IMR-90 (cell line): Measurements from ENCODE around the gene TANGO2. TPM values are rescaled to one million over a fixed set of nuclear protein-coding genes. Genes with fewer than 3 reads are reported as not detected.

ENCODE experiments used
- ATAC-seq: fragments of 200-7000 bp; cut with Tn5 transposase; 2 replicates; pipeline ENCODE4 v1.9.1; 2020; ENCODE audit warnings: low read depth, mild to moderate bottlenecking, moderate library complexity
- BruUV-seq: library from RNA; stranded (reverse); fragments of 400-500 nt; replicated peaks from 2 replicates; lab custom pipeline; 2021; lab: Mats Ljungman, UMichigan
- CTCF ChIA-PET: fragments of 300-600 bp; formaldehyde crosslinking; extraction: SDS; loops from one replicate; lab custom pipeline; 2021; ENCODE audit warnings: antibody characterized with exemption; lab: Yijun Ruan, JAX
- POLR2A ChIA-PET: fragments of 300-600 bp; sonication (Branson Sonifier 250); formaldehyde crosslinking; loops from one replicate; lab custom pipeline; 2022; ENCODE audit warnings: antibody characterized with exemption; ENCODE audit not compliant: unreplicated experiment; lab: Charles Lee
- DNase-seq: peaks from one replicate; pipeline ENCODE4 v3.0.0; 2013
- H2AFZ ChIP-seq: replicated peaks from 2 replicates; pipeline ENCODE3; 2013; ENCODE audit warnings: low read length, mild to moderate bottlenecking; ENCODE audit not compliant: poor library complexity
- H2AK5ac ChIP-seq: 2 replicates; pipeline ENCODE4 v1.6.1; 2013; ENCODE audit warnings: low read depth, low read length, inconsistent platforms
- H2AK9ac ChIP-seq: replicated peaks from 2 replicates; pipeline ENCODE3; 2013; ENCODE audit warnings: mild to moderate bottlenecking, low read depth, low read length, moderate library complexity; ENCODE audit not compliant: poor library complexity
- H2BK120ac ChIP-seq: 2 replicates; pipeline ENCODE4 v1.6.1; 2013; ENCODE audit warnings: low read depth, low read length, inconsistent platforms
- H2BK15ac ChIP-seq: 3 replicates; pipeline ENCODE4 v1.6.1; 2013; ENCODE audit warnings: low read depth, low read length, inconsistent platforms
- H2BK20ac ChIP-seq: 2 replicates; pipeline ENCODE4 v1.6.1; 2013; ENCODE audit warnings: low read depth, mild to moderate bottlenecking, inconsistent platforms, low read length, moderate library complexity
- H2BK5ac ChIP-seq: 2 replicates; pipeline ENCODE4 v1.6.1; 2013; ENCODE audit warnings: mild to moderate bottlenecking, low read depth, low read length, inconsistent platforms; ENCODE audit not compliant: poor library complexity, severe bottlenecking
- H3K14ac ChIP-seq: replicated peaks from 2 replicates; pipeline ENCODE4 v1.6.1; 2013; ENCODE audit warnings: low read depth, low read length, inconsistent platforms
- H3K18ac ChIP-seq: 2 replicates; pipeline ENCODE4 v1.6.1; 2013; ENCODE audit warnings: low read depth, low read length, control low read depth
- H3K23ac ChIP-seq: 2 replicates; pipeline ENCODE4 v1.6.1; 2013; ENCODE audit warnings: low read depth, low read length, inconsistent platforms
- H3K27ac ChIP-seq: 2 replicates; pipeline ENCODE4 v1.5.1; 2013; ENCODE audit warnings: mild to moderate bottlenecking, control low read depth, low read length; ENCODE audit not compliant: insufficient read depth
- H3K27me3 ChIP-seq: 2 replicates; pipeline ENCODE4 v1.6.1; 2013; ENCODE audit warnings: low read length; ENCODE audit not compliant: control insufficient read depth, insufficient read depth
- H3K36me3 ChIP-seq: 2 replicates; pipeline ENCODE4 v1.6.1; 2013; ENCODE audit warnings: low read length, mixed read lengths; ENCODE audit not compliant: control insufficient read depth, insufficient read depth
- H3K4ac ChIP-seq: 2 replicates; pipeline ENCODE4 v1.6.1; 2013; ENCODE audit warnings: low read depth, low read length, inconsistent platforms
- H3K4me1 ChIP-seq: 2 replicates; pipeline ENCODE4 v1.6.1; 2013; ENCODE audit warnings: low read length, mixed read lengths; ENCODE audit not compliant: control insufficient read depth, insufficient read depth
- H3K4me2 ChIP-seq: 2 replicates; pipeline ENCODE4 v1.6.1; 2013; ENCODE audit warnings: low read depth, mild to moderate bottlenecking, control low read depth, low read length, moderate library complexity
- H3K4me3 ChIP-seq: 2 replicates; pipeline ENCODE4 v1.5.1; 2013; ENCODE audit warnings: low read depth, mild to moderate bottlenecking, control low read depth, low read length, moderate library complexity; ENCODE audit not compliant: insufficient read depth
- H3K56ac ChIP-seq: 2 replicates; pipeline ENCODE4 v1.6.1; 2013; ENCODE audit warnings: low read length, inconsistent platforms; ENCODE audit not compliant: insufficient read depth; ENCODE audit errors: extremely low read depth
- H3K79me1 ChIP-seq, 2 experiments: 2 replicates each; pipeline ENCODE4 v1.6.1; 2013; ENCODE audit warnings: low read length in 2 of 2, inconsistent platforms in 1 of 2, low read depth in 1 of 2
- H3K9ac ChIP-seq: 2 replicates; pipeline ENCODE4 v1.6.1; 2013; ENCODE audit warnings: low read depth, low read length, control low read depth
- H3K9me1 ChIP-seq: 2 replicates; pipeline ENCODE4 v1.6.1; 2013; ENCODE audit warnings: low read length, inconsistent platforms; ENCODE audit not compliant: insufficient read depth
- H3K9me3 ChIP-seq: 2 replicates; pipeline ENCODE4 v1.6.1; 2013; ENCODE audit warnings: low read length; ENCODE audit not compliant: control insufficient read depth, insufficient read depth
- H4K20me1 ChIP-seq: 2 replicates; pipeline ENCODE4 v1.6.1; 2013; ENCODE audit warnings: low read length, inconsistent platforms; ENCODE audit not compliant: insufficient read depth
- H4K5ac ChIP-seq: 2 replicates; pipeline ENCODE4 v1.6.1; 2013; ENCODE audit warnings: mild to moderate bottlenecking, low read depth, low read length, control low read depth
- H4K8ac ChIP-seq, 2 experiments: 2 replicates each; pipeline ENCODE4 v1.6.1; 2013; ENCODE audit warnings: low read depth in 2 of 2, low read length in 2 of 2, control low read depth in 1 of 2, inconsistent platforms in 1 of 2
- H4K91ac ChIP-seq: 2 replicates; pipeline ENCODE4 v1.6.1; 2013; ENCODE audit warnings: low read depth, low read length, inconsistent platforms; ENCODE audit not compliant: insufficient read depth
- BHLHE40 ChIP-seq: fragments of 150-350 bp; IDR thresholded peaks from 2 replicates; pipeline ENCODE4 v1.6.1; 2016; ENCODE audit warnings: mild to moderate bottlenecking, low read depth, low read length
- CEBPB ChIP-seq: IDR thresholded peaks from 2 replicates; pipeline ENCODE4 v1.6.1; 2012; ENCODE audit warnings: low read depth, low read length, improper control_type of control experiment
- CTCF ChIP-seq: conservative IDR thresholded peaks from 2 replicates; pipeline ENCODE4 v1.5.1; 2012; ENCODE audit warnings: mild to moderate bottlenecking, low read depth, low read length, improper control_type of control experiment
- ELK1 ChIP-seq: fragments of 150-350 bp; IDR thresholded peaks from 2 replicates; pipeline ENCODE4 v1.6.1; 2016; ENCODE audit warnings: low read depth, mild to moderate bottlenecking, low read length, moderate library complexity, borderline replicate concordance
- FOS ChIP-seq: fragments of 150-350 bp; IDR thresholded peaks from 2 replicates; pipeline ENCODE4 v1.6.1; 2016; ENCODE audit warnings: low read depth, low read length
- MAFK ChIP-seq: IDR thresholded peaks from 2 replicates; pipeline ENCODE4 v1.6.1; 2012; ENCODE audit warnings: low read depth, low read length, improper control_type of control experiment
- MXI1 ChIP-seq: IDR thresholded peaks from 2 replicates; pipeline ENCODE4 v1.6.1; 2012; ENCODE audit warnings: low read depth, mild to moderate bottlenecking, low read length, moderate library complexity, borderline replicate concordance
- NFE2L2 ChIP-seq: fragments of 150-350 bp; IDR thresholded peaks from 2 replicates; pipeline ENCODE4 v1.6.1; 2016; ENCODE audit warnings: low read depth, mild to moderate bottlenecking, low read length
- POLR2A ChIP-seq: IDR thresholded peaks from 2 replicates; pipeline ENCODE4 v1.6.1; 2012; ENCODE audit warnings: mild to moderate bottlenecking, low read depth, low read length
- RAD21 ChIP-seq: IDR thresholded peaks from 2 replicates; pipeline ENCODE4 v1.6.1; 2012; ENCODE audit warnings: low read length, improper control_type of control experiment
- RFX5 ChIP-seq: IDR thresholded peaks from 2 replicates; pipeline ENCODE4 v1.8.0; 2012; ENCODE audit warnings: low read depth, mild to moderate bottlenecking, low read length, moderate library complexity
- SMC3 ChIP-seq: fragments of 150-350 bp; IDR thresholded peaks from 2 replicates; pipeline ENCODE4 v1.6.1; 2016; ENCODE audit warnings: low read depth, mild to moderate bottlenecking, antibody characterized with exemption, low read length, moderate library complexity
- WGBS, 2 experiments: methylation state at CpG; one replicate each; pipeline versions ENCODE4 v1.1.5 to v1.1.7; 2013; ENCODE audit warnings: missing lambda C conversion rate in 2 of 2; ENCODE audit not compliant: insufficient read length in 1 of 2; ENCODE audit errors: extremely low coverage in 2 of 2; 5-methylcytosine and 5-hydroxymethylcytosine counted together
- dilution Hi-C: fragments of 300-500 bp; cut with HindIII; formaldehyde crosslinking; loops from one replicate; pipeline ENCODE4 v1.14.3; 2018; ENCODE audit warnings: low sequenced_read_pairs; ENCODE audit not compliant: unreplicated experiment
- in situ Hi-C: fragments of 300-500 bp; cut with MboI; formaldehyde crosslinking; loops from 3 replicates; pipeline ENCODE4 v1.14.3; 2019; ENCODE audit warnings: low sequenced_read_pairs, inconsistent platforms, mixed read lengths
- intact Hi-C: fragments of 100-400 bp; cut with micrococcal nuclease; formaldehyde crosslinking; loops from 2 replicates; pipeline ENCODE4 v1.10.0; 2022
- polyA plus RNA-seq, 3 experiments: library from polyadenylated mRNA; depleted of rRNA; stranded (reverse); fragments of >200 nt; gene quantifications; 2 replicates each; pipeline ENCODE4 v1.2.3, GENCODE V29; 2012; ENCODE audit warnings: low replicate concordance in 1 of 3
- total RNA-seq: library from RNA; depleted of rRNA; stranded (reverse); fragments of >200 nt; gene quantifications from 2 replicates; pipeline ENCODE4 v1.2.3, GENCODE V29; 2012

The TANGO2 gene
- total and polyA plus RNA-seq, 2 of the 4 experiments (the other 2 are of a cell fraction) = 45.1 to 75.1 TPM

DNA sequence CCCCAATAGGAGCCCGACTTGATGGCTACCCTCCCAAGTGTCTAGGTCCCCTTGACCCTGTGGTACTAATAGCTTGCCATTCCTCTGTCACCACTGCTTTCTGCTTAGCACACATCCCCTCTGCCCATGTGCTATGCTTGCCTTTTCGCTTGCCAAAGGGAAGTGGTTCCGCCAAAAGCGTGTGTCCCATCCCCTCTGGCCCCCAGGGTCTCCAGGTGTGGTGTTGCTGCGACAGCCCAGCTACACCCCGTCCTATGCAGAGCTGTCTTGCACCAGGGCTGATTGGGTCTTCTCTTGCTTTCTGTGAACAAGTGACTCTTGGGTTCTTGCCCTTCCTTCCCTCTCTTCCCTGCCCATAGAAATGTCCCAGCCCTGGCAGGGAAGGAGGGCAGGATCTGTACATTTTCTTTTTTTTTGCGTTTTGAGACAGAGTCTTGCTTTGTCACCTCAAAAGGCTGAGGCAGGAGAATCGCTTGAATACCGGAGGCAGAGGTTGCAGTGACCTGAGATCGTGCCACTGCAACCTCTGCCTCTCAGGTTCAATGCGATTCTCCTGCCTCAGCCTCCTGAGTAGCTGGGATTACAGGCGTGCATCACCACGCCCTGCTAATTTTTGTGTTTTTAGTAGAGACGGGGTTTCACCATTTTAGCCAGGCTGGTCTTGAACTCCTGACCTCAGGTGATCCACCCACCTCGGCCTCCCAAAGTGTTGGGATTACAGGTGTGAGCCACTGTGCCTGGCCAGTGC lies 3.9 kb downstream of the TANGO2 start:
- CTCF ChIA-PET = no interaction called here
- intact Hi-C loops = no loop called here

More for the DNA sequence above, 3.9 kb downstream of the TANGO2 start:
- Histone ChIP-seq H3K9me3 (no peaks in the 10 kb centered on the region), H3K27ac (no peak overlapping the region), H3K4ac (no peak overlapping the region), H2AK9ac (no peak overlapping the region), H3K36me3 (peaks cover 6% of the 10 kb centered on the region; the same call in 1 of the 2 replicates), H3K79me1 (peaks cover 24 to 89% of the 10 kb centered on the region in 2 experiments), H2AFZ (no peak overlapping the region), H2AK5ac (no peak overlapping the region), H2BK20ac (no peak overlapping the region), H3K18ac (no peak overlapping the region), H2BK5ac (no peak overlapping the region), H3K9ac (no peak overlapping the region), H3K14ac (no peak overlapping the region), H4K91ac (no peak overlapping the region), H3K9me1 (peaks cover 40% of the 10 kb centered on the region), H4K5ac (no peak overlapping the region), H3K4me3 (no peak overlapping the region), H3K4me2 (no peak overlapping the region), H2BK15ac (no peak overlapping the region), H4K8ac (no peak overlapping the region), H3K23ac (no peak overlapping the region), H3K4me1 (peaks cover 14% of the 10 kb centered on the region), H3K56ac (no peak overlapping the region), H2BK120ac (no peak overlapping the region), H3K27me3 (no peaks in the 10 kb centered on the region), H4K20me1 (peaks cover 73% of the 10 kb centered on the region)
- no TSS peak for BruUV-seq
- ATAC-seq (no peak), DNase-seq (no peak)
- dilution Hi-C loops = no loop called here
- in situ Hi-C loops = no loop called here
- WGBS, 2 experiments = 94% methylated on average over 6 of the region's 15 CpGs; no CpG with 5 or more reads in 1 of the 2 experiments
- POLR2A ChIA-PET = no interaction called here
- no peak for TF ChIP-seq MXI1
- no peak for TF ChIP-seq SMC3
- TF ChIP-seq ELK1 = no peak
- TF ChIP-seq MAFK = no peak
- no peak for TF ChIP-seq CEBPB
- TF ChIP-seq NFE2L2 = no peak
- TF ChIP-seq CTCF = no peak
- no peak for TF ChIP-seq RFX5
- no peak for TF ChIP-seq FOS
- TF ChIP-seq RAD21 = no peak
- TF ChIP-seq POLR2A = no peak
- TF ChIP-seq BHLHE40 = no peak
